PFSK-1 (cell line): Measurements from ENCODE around the gene HASPIN.

Source experiments
- POLR2AphosphoS5 ChIP-seq: IDR thresholded peaks from 2 replicates; pipeline ENCODE4 v1.6.1; 2012; ENCODE audit warnings: low read depth, mild to moderate bottlenecking, control low read depth, low read length, moderate library complexity
- TAF1 ChIP-seq: IDR thresholded peaks from 2 replicates; pipeline ENCODE4 v1.6.1; 2012; ENCODE audit warnings: low read length, control low read depth, borderline replicate concordance; ENCODE audit not compliant: insufficient read depth
- TF ChIP-seq, protein P1 (sequence below), 2 experiments: IDR thresholded peaks; 2 replicates each; pipeline versions ENCODE4 v1.6.1 to v1.8.0; 2011 to 2012; ENCODE audit warnings: low read depth in 2 of 2, low read length in 2 of 2, control low read depth in 1 of 2, inconsistent platforms in 1 of 2, mild to moderate bottlenecking in 1 of 2, moderate library complexity in 1 of 2; ENCODE audit not compliant: insufficient read depth in 1 of 2

DNA sequence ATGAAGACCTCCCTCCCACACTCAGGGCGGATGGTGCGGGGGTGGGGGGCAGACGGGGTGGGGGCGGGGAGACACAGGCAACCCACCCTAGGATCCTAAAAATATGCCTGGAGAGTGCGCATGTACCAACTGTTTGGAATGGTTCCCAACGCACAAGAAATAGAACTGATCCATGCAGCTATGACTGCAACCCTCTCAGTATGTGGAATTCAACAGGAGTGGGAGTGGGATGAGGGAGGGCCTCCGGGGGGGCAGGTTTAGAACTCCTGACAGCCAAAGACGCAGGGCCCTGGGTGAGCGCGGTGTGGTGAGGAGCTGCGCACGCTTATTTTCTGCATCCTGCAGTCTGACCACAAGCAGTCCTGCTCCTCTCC, 26.6 kb upstream of the HASPIN start:
- TF ChIP-seq, protein P1, sequence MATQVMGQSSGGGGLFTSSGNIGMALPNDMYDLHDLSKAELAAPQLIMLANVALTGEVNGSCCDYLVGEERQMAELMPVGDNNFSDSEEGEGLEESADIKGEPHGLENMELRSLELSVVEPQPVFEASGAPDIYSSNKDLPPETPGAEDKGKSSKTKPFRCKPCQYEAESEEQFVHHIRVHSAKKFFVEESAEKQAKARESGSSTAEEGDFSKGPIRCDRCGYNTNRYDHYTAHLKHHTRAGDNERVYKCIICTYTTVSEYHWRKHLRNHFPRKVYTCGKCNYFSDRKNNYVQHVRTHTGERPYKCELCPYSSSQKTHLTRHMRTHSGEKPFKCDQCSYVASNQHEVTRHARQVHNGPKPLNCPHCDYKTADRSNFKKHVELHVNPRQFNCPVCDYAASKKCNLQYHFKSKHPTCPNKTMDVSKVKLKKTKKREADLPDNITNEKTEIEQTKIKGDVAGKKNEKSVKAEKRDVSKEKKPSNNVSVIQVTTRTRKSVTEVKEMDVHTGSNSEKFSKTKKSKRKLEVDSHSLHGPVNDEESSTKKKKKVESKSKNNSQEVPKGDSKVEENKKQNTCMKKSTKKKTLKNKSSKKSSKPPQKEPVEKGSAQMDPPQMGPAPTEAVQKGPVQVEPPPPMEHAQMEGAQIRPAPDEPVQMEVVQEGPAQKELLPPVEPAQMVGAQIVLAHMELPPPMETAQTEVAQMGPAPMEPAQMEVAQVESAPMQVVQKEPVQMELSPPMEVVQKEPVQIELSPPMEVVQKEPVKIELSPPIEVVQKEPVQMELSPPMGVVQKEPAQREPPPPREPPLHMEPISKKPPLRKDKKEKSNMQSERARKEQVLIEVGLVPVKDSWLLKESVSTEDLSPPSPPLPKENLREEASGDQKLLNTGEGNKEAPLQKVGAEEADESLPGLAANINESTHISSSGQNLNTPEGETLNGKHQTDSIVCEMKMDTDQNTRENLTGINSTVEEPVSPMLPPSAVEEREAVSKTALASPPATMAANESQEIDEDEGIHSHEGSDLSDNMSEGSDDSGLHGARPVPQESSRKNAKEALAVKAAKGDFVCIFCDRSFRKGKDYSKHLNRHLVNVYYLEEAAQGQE (IDR thresholded peaks at IDR 0.05; ENCODE audit: insufficient read depth in 1 of 2, low read depth in 2 of 2, low read length in 2 of 2) = no peak
- no peak for TF ChIP-seq POLR2AphosphoS5
- no peak for TF ChIP-seq TAF1
